Left cardiac atrium (tissue), 4 donors: Measurements from ENCODE around the gene GNAL. TPM values are rescaled to one million over a fixed set of nuclear protein-coding genes. Genes with fewer than 3 reads are reported as not detected.

Experiments used
- ATAC-seq, 2 donors: fragments of 200-7000 bp; cut with Tn5 transposase; one replicate each; pipeline ENCODE4 v1.9.1; 2020; ENCODE audit warnings: mild to moderate bottlenecking in 2 of 2, moderate library complexity in 2 of 2
- DNase-seq: peaks from one replicate; pipeline ENCODE4 v3.0.0-alpha.2; 2020
- intact Hi-C, 2 donors: fragments of 100-400 bp; cut with DNase I; formaldehyde crosslinking; loops; one replicate each; pipeline versions ENCODE4 v1.14.1 to v1.15.1; 2022 to 2023
- total RNA-seq, 2 donors: library from RNA; stranded (reverse); fragmentation: NEBNext Ultra II Directional; extraction: Animal tissue kit (Norgen Biotek cat#: 25700); gene quantifications; one replicate each; pipeline ENCODE4 v1.2.1, GENCODE V29; 2021
- donor health status: DM: no; HTN: yes; CAD: no.
- donor health status: DM: no; HTN: yes; CAD: no; lungs with severe emphysema.
- donor health status: DM: yes; HTN: yes; CAD: no.
- donor health status: Dilated cardiomyopathy.

Gene GNAL
- total RNA-seq, 2 donors from 2014 or later, result 3.0 to 5.8 TPM

DNA sequence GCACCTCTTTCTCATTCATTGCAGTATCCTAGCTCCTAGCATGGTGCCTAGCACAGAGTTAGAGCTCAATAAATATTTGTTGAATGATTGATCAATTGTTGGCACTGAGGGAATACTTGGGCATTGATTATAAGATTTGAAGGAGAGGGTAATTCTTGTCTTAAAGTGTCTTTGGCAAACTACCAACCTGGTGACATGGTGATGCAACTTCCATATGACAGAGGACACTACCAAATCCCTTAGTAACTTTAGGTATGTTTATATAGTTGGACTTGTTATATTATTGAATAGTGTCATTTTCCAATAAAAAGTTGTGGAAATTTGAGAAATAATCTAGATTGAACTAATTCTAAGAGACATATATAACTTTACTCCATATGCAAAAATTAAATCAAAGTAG lies 103.6 kb downstream of the GNAL start:
- intact Hi-C loops, result no loop called here
- no peak for DNase-seq
- ATAC-seq, result no peak

DNA sequence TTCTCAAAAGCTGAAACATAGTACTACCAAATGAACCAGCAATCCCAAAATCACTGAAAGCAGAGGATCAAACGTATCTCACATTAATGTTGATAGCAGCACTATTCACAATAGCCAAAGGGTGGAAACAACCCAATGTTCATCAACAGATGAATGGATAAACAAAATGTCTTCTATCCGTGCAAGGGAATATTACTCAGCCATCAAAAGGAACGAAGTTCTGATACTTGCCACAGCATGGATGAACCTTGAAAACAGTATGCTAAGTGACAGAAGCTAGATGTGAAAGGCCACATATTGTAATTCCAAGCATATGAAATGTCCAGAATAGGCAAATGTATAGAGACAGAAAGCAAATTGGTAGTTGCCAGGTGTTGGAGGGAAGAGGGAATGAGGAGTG lies 105.1 kb downstream of the GNAL start:
- ATAC-seq (no peak), DNase-seq (no peak)
- intact Hi-C loops, result no loop called here

DNA sequence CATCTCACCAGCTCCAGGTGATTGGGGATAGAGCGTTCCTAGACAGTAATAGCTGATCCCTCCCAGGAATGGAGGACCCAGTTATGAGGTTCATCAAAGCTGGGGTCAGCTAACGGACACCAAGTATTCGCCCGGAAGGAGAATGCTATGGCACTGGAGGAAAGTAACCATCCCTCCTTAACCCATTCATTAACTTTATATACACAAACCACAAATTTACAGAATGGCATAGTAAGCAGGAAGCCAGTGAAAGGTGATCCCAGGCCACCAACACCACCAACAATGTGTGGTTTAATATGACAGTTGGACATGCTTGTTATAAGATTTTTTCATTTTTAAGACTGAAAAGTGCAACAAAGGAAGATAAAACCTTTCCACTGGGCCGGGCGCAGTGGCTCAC lies 106.9 kb downstream of the GNAL start:
- intact Hi-C loops, result no loop called here
- DNase-seq (no peak), ATAC-seq (no peak)

DNA sequence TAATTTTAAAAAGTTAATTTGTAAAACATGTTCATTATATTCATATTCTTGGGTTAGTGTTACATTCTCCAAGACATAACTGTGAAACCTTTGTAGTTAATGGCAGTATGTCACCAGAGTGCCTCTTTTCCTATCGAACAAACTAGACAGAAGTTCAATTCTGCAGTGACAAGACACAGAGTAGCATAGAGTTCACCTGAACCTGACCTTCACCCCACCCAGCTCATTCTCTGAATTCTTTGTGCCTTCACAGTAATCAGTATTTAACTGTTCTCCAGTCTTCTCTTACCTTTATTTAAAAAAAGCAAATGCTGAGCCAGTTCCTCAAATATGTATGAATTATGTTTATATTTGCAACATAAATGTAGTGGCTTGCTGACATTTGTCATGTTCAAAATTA lies 109.2 kb downstream of the GNAL start:
- ATAC-seq (no peak), DNase-seq (no peak)
- intact Hi-C loops, result no loop called here

DNA sequence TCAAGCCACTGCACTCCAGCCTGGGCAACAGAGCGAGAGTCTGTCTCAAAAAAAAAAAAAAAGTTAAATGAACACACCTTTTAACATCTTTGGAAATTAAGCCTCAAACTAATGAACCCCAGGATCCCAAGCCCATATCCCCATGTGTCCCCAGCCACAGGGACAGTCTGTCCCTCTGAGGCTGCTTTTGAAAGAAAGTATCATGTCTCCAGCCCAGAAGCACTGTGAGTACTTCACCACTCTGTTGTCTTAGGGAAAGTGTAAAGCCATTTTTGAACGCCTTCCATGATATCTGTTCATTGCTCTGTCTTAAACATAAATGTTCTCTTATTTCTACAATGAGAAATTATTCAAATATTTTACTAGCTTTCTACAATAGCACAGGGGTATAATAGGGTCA lies 110.0 kb downstream of the GNAL start:
- intact Hi-C loops, result no loop called here
- ATAC-seq, result no peak
- no peak for DNase-seq

DNA sequence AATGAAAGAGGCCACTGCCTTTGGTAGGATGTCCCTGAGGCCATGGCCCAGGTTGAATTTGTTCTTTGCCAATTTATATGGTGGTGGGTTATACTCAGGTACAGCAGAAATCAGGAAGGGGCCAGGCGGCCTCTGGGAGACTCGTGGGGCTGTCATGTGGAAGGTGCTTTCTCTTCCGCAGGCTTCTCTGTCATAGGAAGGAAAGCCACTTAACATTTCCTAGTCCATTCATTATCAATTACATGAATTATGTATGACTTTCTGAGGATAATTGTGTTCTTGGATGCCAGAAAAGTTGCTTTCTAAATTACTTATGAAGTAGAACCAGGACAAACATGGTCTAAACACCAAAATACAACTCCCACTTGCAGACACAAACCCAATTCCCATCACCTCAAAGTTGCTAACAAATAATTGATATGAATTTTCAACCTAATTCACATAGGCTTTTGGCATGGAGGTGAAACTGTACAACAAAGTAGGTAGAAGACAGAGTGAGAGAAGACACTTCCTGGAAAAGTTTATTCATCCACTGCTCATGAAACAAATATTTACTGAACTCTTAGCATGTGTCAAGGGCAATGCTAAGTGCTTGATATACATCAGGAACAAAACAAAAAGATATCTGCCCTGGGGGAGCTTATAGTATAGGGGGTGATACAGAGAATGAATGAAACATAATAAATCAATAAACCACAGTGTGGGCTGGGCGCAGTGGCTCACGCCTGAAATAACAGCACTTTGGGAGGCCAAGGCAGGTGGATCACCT lies 111.7 kb downstream of the GNAL start:
- DNase-seq, result no peak
- no peak for ATAC-seq
- intact Hi-C loops, result no loop called here

DNA sequence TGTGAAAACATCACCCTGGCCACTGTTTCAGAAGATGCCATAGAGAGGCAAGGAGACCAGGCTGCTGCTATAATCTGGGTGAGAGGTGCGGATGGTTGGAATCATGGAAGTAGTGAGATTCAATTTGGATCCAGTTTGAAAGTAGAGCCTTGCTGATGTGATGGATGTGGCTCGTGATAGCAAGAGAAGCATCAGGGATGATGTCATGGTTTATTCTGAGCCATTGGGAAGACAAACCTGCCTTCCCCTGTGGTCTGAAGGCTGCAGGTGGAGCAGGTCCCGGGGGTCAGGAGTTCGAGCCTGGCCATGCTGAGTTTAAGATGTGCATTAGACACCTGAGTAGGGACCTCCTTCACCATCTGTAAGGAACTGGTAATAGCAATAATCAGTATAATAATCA lies 112.5 kb downstream of the GNAL start:
- ATAC-seq (no peak), DNase-seq (no peak)
- intact Hi-C loops, result no loop called here

DNA sequence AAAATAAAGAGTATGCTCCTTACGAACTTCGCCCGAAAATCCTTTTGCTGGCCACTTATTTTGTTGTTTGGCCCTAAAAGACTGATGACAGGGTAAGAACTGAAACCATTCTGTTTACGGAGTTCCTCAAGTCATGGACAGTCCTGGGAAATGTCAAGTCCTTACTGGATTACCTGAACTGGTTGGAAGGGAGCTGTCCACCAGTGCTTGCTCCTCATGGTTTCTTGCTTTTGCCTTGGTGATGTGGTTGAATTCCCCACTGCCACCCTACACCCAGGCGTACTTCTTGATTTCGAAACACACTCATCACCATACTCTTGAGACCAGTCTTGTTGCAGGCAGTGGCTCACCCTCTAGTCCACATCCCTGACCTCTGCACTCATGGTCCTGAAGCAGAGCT lies 113.1 kb downstream of the GNAL start:
- intact Hi-C loops, result no loop called here

DNA sequence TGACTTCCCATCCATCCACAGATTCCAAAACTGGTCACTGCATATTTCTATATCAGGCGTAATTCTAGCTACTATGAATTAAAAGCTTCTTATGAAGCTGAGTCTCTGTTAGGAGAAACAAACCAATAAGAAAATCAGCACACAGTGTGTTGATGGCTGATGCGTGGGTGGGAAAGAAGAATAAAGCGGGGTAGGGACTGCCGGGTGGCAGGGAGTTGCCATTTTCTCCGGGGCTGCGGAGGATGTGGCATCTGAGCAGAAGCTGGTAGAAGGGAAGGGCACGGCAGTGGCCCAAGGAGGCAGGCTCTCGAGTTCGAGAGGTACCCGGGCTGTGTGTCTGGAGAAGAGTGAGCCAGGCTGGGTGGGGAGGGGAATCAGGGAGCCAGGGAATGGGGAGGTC lies 113.5 kb downstream of the GNAL start:
- intact Hi-C loops, result no loop called here
- ATAC-seq (no peak), DNase-seq (no peak)

More for the DNA sequence above, 113.1 kb downstream of the GNAL start:
- DNase-seq (no peak), ATAC-seq (no peak)

DNA sequence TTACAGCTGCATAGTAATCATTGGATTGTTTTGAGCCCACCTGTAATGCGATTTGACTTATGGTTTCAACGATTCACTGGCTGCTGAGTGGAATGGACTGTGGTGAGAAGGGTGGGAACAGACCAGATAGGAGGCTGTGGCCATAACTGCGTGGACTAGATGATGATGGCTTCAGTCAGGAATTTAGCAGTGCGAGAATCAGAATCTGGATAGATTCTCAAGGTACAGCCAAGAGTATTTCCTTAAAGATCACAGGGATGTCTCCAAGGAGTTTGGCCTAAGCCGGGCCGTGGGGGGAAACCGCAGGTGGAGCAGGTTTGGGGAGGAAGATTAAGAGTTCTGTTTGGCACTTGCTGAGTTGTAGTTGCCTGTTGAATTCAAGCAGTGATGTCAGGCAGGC lies 118.2 kb downstream of the GNAL start:
- DNase-seq (no peak), ATAC-seq (no peak)
- intact Hi-C loops, result no loop called here

DNA sequence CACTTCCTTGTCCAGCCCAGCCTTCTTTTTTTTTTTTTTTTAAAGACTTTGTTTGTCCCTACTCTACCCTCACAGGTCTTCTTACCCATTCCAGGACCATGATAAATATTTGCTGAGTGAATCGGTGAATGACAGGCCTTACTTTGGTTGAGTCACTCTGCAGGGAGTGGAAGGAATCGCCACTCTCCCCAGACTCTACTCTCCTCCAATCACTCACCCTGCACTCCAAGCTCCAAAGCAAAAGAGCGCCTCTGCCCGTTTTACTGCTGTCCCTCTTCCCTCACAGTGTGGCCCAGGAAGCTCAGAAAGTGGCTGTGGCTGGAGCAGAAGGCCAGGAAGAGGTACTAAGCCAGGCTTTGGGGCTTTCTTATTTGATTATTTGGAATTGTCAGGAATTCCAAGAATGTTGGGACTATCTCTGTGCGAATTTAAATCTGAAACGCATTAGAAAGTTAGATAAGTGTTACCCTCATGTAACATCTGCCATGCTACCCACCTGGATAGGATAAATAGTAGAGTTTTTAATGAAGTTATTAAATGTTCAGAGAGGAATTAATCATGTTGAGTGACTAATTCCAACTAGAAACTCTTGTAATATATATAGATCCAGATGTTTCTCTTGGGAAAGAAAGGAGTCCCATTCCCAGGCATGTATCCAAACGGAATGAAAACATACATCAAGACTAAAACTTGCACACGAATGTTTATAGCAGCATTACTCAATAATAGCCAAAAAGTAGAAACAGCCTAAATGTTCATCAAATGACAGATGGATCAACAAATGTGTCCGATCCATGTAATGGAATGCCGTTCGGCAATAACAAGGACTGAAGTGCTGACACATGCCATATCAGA lies 119.2 kb downstream of the GNAL start:
- ATAC-seq (peak in 1 of 2 donors; percentile 48), DNase-seq (no peak)
- intact Hi-C loops, result no loop called here

DNA sequence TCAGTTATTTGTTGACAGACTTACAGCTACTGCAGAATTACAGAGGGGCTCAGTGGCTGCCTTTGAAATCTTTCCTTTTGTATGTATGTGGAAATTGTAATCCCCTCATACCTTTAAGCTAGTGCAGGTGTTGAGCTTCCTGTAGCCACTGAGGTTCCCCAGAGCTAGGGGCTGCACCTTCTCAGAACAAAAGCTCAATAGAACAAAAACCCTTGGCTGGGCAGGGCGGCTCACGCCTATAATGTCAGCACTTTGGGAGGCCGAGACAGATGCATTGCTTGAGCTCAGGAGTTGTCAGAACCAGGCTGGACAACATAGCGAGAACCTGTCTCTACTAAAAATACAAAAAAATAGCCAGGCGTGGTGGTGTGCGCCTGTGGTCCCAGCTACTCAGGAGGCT lies 120.8 kb downstream of the GNAL start:
- DNase-seq, result no peak
- ATAC-seq, result no peak
- intact Hi-C loops, result no loop called here

DNA sequence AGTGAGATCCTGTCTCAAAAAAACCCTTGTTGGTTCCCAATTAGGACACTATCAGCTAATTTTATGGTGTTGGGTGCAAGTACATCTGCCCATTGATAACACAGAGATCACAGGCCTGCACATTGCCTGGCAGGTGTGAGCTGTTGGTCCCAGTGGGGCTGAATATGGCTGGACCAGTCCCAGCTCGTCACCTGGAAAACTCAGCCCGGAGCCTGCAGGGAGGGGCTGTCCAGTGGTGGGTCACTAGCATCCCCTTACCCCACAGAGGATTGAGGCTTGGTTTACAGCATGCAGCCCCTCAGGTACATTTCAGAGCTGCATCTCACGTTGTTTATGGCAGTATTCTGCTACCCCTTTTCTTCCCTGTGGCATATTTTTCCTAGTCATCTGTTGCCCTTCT lies 121.3 kb downstream of the GNAL start:
- DNase-seq (no peak), ATAC-seq (no peak)
- intact Hi-C loops, result no loop called here

DNA sequence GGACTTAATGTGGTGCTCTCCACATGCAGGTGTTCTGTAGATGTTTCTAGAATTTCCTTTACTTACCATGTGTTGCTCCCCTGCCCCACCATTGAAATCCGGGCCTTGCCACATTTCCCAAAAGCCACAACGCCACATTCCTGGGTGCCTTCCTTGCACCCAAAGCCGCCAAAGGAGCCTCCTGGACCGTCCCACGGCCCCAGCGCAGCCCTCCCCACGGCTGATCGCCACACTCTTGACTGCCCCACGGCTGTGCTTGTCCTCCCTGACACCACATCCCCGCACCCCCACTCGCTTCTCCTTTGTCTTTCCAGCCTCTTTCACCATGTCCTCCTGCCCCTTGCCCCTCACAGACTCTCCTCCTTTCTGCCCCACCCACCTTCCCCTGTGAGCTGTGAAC lies 121.9 kb downstream of the GNAL start:
- intact Hi-C loops, result no loop called here
- ATAC-seq (no peak), DNase-seq (no peak)

DNA sequence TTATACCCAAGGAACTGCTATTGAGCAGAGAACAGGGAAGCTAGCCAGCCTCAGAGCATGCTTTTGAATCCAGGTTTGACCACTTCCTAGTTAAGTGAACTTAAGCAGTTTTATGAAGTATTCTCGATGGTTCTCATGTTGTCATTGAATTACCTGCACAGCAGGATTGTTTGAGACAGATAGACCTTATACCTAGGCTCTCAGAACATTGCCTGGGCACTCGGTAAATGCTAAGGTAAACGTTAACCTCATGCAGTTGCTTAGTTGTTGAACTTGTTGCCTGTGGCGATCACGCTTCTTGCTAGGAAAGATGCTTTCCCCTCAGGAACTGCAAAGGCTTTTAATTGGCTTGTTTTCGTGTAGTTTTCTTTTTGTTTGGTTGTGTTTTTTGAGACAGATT lies 128.2 kb downstream of the GNAL start:
- DNase-seq, result no peak
- no peak for ATAC-seq
- intact Hi-C loops, result no loop called here

DNA sequence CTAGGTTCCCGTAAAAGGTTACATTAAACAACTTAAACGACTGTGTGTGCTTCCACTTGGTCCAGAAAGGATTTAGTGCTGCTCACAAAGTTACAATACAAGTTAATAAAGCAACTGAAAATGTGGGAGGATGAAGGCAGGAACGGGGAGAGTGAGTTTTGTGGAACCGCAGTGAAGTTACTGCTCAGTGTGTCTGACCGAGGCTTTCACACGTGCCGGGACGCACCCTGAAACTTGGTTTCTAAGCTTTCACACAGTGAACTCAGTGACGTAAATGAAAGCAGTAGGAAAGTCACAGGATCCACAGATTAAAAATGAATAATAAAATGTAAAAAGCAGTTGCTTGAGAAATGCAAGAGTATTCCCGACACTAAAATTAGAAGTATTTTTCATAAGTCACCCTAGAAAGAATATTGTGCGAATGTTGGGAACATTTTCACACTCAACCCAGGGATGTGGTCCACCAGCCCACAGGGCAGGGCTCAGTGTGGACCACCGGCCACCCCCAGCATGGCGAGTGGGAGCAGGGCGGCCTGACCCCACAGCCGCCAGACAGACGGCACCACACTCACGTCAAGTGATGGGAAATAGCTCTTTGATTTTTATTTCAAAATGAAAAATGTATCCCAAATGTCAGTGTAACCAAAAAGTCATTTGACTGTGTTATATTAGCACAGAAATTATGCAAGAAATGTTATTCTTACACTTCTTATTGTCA lies 129.6 kb downstream of the GNAL start:
- ATAC-seq (no peak), DNase-seq (no peak)
- intact Hi-C loops, result no loop called here

DNA sequence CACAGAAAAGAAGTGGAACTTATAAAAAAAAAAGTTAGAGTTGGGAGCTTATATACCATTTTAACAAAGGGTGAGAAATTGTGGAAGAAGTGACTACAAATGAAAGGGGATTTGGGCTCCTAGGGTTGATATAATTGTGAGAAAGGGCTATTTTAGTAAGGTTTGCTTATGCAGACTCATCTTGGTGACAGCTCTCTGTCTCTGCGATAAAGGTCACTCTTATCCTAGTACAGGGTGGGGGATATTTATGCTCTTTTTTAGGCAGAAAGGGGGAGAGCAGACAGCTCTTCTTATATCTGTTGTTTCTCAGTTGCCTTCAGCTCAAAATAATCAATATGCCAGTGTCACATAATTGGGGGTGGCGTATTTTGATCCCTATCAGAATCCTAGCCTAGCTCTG lies 130.9 kb downstream of the GNAL start:
- intact Hi-C loops, result no loop called here
- no peak for DNase-seq
- ATAC-seq, result no peak

DNA sequence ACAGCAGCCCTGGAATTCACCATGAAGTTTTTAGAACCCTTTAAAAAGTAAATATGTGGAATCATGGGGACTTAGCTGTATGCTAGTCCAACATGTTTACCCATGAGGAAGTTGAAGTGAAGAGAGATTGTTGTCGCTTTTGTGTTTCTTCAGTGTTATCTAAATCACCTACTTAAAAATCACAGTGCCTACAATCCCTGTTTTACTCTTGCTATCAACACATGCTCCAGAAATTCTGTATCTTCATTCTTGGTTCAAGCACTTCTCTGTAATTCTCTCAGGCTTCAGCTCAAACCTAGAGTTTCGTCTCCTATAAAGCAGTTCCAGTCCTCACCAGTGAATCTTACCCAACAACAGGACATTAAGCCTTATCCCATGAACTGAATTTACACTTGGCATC lies 131.6 kb downstream of the GNAL start:
- no peak for ATAC-seq
- no peak for DNase-seq

DNA sequence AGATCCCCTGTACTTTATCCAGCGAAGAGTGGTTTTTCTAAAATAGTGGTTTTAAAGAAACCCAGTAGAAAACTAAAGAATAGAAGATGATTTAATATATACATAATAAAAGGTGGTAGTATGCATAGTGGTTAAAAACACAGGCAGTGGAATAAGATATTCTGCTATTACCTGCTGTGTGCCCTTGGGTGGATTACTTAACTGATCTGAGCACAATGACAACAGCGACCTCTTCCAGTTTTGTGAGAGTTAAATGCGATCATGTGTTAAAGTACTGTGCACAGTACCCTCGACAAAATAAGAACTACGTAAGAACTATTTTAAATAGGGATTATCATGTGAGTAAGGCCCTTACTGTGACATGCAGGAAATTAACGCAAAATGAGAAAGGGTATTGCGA lies 132.1 kb downstream of the GNAL start:
- ATAC-seq (no peak), DNase-seq (no peak)
- intact Hi-C loops, result no loop called here

More for the DNA sequence above, 131.6 kb downstream of the GNAL start:
- intact Hi-C loops, result no loop called here

DNA sequence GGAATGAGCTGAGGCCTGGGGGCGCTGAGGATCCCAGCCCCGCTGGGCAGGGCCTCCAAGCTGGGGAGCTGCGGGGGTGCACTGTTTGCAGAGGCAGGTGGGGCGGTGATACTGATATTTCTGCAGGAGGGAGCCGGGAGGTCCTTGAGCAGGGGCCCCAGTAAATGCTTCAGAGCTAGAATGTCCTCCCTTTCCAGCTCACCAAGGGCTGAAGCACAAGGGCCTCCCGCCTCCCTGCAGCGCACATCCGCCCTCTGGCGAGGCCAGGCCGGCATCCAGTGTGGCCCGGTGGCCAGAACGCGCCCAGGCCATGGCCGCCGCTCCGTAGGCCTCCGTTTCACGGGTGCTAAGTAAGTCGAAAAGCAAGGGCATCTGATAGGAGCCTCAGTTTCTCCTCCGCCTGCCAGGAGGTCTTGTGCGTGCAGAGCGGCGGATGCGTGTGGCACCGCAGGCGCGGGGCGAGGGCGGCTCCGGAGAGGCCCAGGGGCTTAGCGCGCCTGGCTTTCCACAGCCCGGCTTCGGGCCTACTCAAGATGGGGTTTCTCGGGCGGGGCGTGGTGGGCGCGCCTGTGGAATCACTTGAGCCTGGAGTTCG lies 132.7 kb downstream of the GNAL start:
- intact Hi-C loops, result no loop called here
- DNase-seq (no peak), ATAC-seq (no peak)
